ENCODE data around the gene GNAL. TPM values are rescaled to one million over a fixed set of nuclear protein-coding genes. Genes with fewer than 3 reads are reported as not detected.

GNAL gene
- total and polyA plus RNA-seq, 2 donors from 2014 or later = 1.8 to 9.7 TPM

- DNase-seq (no peak), FAIRE-seq (no peak)
- intact Hi-C loops (cut with DNase I) = no loop called here
- no peak overlapping the region for H3K9ac ChIP-seq (ENCODE audit: low read length in 3 of 3)
- no peaks in the 10 kb centered on the region for H3K4me1 ChIP-seq (ENCODE audit: control insufficient read depth in 2 of 3, insufficient read depth in 2 of 3, low read depth in 1 of 3, low read length in 3 of 3)
- no peak overlapping the region for H3K4me3 ChIP-seq (ENCODE audit: low read length in 3 of 3)
- H3K9me3 ChIP-seq (ENCODE audit: control insufficient read depth in 2 of 3, insufficient read depth in 1 of 3, low read length in 3 of 3) = no peaks in the 10 kb centered on the region
- peaks cover 0 to 7% (median 4%) of the 10 kb centered on the region in 3 donors for H3K36me3 ChIP-seq (ENCODE audit: control insufficient read depth in 2 of 3, insufficient read depth in 3 of 3, low read length in 3 of 3)
- TF ChIP-seq, protein P1, sequence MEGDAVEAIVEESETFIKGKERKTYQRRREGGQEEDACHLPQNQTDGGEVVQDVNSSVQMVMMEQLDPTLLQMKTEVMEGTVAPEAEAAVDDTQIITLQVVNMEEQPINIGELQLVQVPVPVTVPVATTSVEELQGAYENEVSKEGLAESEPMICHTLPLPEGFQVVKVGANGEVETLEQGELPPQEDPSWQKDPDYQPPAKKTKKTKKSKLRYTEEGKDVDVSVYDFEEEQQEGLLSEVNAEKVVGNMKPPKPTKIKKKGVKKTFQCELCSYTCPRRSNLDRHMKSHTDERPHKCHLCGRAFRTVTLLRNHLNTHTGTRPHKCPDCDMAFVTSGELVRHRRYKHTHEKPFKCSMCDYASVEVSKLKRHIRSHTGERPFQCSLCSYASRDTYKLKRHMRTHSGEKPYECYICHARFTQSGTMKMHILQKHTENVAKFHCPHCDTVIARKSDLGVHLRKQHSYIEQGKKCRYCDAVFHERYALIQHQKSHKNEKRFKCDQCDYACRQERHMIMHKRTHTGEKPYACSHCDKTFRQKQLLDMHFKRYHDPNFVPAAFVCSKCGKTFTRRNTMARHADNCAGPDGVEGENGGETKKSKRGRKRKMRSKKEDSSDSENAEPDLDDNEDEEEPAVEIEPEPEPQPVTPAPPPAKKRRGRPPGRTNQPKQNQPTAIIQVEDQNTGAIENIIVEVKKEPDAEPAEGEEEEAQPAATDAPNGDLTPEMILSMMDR (IDR thresholded peaks at IDR 0.05; ENCODE audit: borderline replicate concordance, extremely low read depth, insufficient read depth) = no peak
- H3K27me3 ChIP-seq (ENCODE audit: control insufficient read depth, insufficient read depth, low read length) = no peaks in the 10 kb centered on the region
- H3K27ac ChIP-seq (ENCODE audit: low read depth in 2 of 2, low read length in 2 of 2) = no peak overlapping the region
Measured at GRCh38 chr18:11899063-11899462, 210.0 kb downstream of the GNAL start.

DNA sequence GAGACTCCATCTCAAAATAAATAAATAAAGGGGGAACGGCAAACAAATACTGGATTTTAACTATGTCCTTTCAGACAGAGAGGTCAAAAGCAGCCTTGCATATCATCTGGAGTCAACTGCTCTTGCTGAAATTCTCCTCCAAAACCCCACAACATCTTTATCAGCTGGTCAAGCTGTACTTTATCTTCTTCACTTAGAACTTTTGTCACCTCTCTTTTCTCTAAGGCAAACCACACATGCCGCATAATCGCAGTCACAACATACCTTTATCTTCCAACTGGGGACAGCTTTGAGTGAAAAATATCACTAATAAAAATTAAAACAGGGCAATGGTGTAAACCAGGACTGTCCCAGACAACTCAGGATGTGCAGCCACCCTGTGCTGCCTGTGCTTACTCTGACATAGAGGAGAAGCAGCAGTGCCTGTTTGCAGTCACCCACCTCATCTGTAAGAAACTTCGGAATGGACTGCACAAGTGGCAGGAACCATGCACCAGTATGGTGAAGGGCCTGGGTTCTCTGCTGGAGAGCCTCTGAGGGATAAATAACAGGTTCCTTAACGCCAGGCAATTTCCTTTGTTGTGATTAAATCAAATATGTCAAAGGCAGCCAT is 212.9 kb downstream of the GNAL start:
- H3K9me3 ChIP-seq (ENCODE audit: control insufficient read depth in 2 of 3, insufficient read depth in 1 of 3, low read length in 3 of 3) = no peaks in the 10 kb centered on the region
- no peak overlapping the region for H3K27ac ChIP-seq (ENCODE audit: low read depth in 2 of 2, low read length in 2 of 2)
- H3K9ac ChIP-seq (ENCODE audit: low read length in 3 of 3) = no peak overlapping the region
- peaks cover 0 to 7% (median 4%) of the 10 kb centered on the region in 3 donors for H3K36me3 ChIP-seq (ENCODE audit: control insufficient read depth in 2 of 3, insufficient read depth in 3 of 3, low read length in 3 of 3)
- intact Hi-C loops (cut with DNase I) = no loop called here
- TF ChIP-seq, protein P1 (IDR thresholded peaks at IDR 0.05; ENCODE audit: borderline replicate concordance, extremely low read depth, insufficient read depth) = no peak
- no peak for DNase-seq
- H3K4me3 ChIP-seq (ENCODE audit: low read length in 3 of 3) = no peak overlapping the region
- H3K27me3 ChIP-seq (ENCODE audit: control insufficient read depth, insufficient read depth, low read length) = no peaks in the 10 kb centered on the region
- no peak for FAIRE-seq
- H3K4me1 ChIP-seq (ENCODE audit: control insufficient read depth in 2 of 3, insufficient read depth in 2 of 3, low read depth in 1 of 3, low read length in 3 of 3) = peaks cover under 1 to 7% (median 6%) of the 10 kb centered on the region in 3 donors

GRCh38 chr18:11902522-11903292 is 213.6 kb downstream of the GNAL start:
- Histone ChIP-seq H3K9me3 (ENCODE audit: control insufficient read depth in 2 of 3, insufficient read depth in 1 of 3, low read length in 3 of 3) (no peaks in the 10 kb centered on the region), H3K4me3 (ENCODE audit: low read length in 3 of 3) (no peak overlapping the region), H3K4me1 (ENCODE audit: control insufficient read depth in 2 of 3, insufficient read depth in 2 of 3, low read depth in 1 of 3, low read length in 3 of 3) (peaks cover 3 to 11% (median 10%) of the 10 kb centered on the region in 3 donors), H3K27me3 (ENCODE audit: control insufficient read depth, insufficient read depth, low read length) (no peaks in the 10 kb centered on the region), H3K36me3 (ENCODE audit: control insufficient read depth in 2 of 3, insufficient read depth in 3 of 3, low read length in 3 of 3) (peaks cover 0 to 7% (median 4%) of the 10 kb centered on the region in 3 donors), H3K27ac (ENCODE audit: low read depth in 2 of 2, low read length in 2 of 2) (no peak overlapping the region), H3K9ac (ENCODE audit: low read length in 3 of 3) (no peak overlapping the region)
- intact Hi-C loops (cut with DNase I) = no loop called here
- FAIRE-seq = no peak
- TF ChIP-seq, protein P1 (IDR thresholded peaks at IDR 0.05; ENCODE audit: borderline replicate concordance, extremely low read depth, insufficient read depth) = no peak
- no peak for DNase-seq

All from kidney (tissue), 14 donors.